HCT116 (cell line): ENCODE measurements around the gene TMTC1.

Source experiments
- CEBPB ChIP-seq: IDR thresholded peaks from 2 replicates; pipeline ENCODE4 v1.6.1; 2012; ENCODE audit warnings: low read depth
- EZH2 ChIP-seq: fragments of 200-600 bp; sonication (generic); IDR thresholded peaks from 2 replicates; pipeline ENCODE4 v1.6.1; 2017; ENCODE audit warnings: antibody characterized with exemption, mixed run types
- EZH2phosphoT487 ChIP-seq: fragments of 200-600 bp; IDR thresholded peaks from 2 replicates; pipeline ENCODE4 v1.6.1; 2018; ENCODE audit warnings: antibody characterized with exemption, borderline replicate concordance
- MAX ChIP-seq: IDR thresholded peaks from 2 replicates; pipeline ENCODE4 v1.6.1; 2012
- POLR2A ChIP-seq: IDR thresholded peaks from 2 replicates; pipeline ENCODE4 v1.7.0; 2011; ENCODE audit warnings: borderline replicate concordance; ENCODE audit not compliant: insufficient read depth, insufficient read length; ENCODE audit errors: extremely low read depth
- POLR2AphosphoS5 ChIP-seq: IDR thresholded peaks from 2 replicates; pipeline ENCODE4 v1.6.1; 2011; ENCODE audit warnings: mild to moderate bottlenecking, low read depth, low read length, moderate library complexity
- SIN3A ChIP-seq: IDR thresholded peaks from 2 replicates; pipeline ENCODE4 v1.6.1; 2012; ENCODE audit warnings: low read depth
- SP1 ChIP-seq: IDR thresholded peaks from 2 replicates; pipeline ENCODE4 v1.6.1; 2012; ENCODE audit warnings: low read depth
- TCF7L2 ChIP-seq: IDR thresholded peaks from 2 replicates; pipeline ENCODE4 v1.7.0; 2011; ENCODE audit warnings: borderline replicate concordance, inconsistent platforms; ENCODE audit not compliant: insufficient read depth, insufficient read length; ENCODE audit errors: extremely low read depth
- ZFX ChIP-seq: fragments of 450-650 bp; IDR thresholded peaks from 2 replicates; pipeline ENCODE4 v1.6.1; 2017
- ZNF274 ChIP-seq: fragments of 200-500 bp; sonication (Bioruptor generic); IDR thresholded peaks from 2 replicates; pipeline ENCODE4 v1.6.1; 2014; ENCODE audit warnings: mild to moderate bottlenecking, low read depth, low read length, inconsistent platforms
- TF ChIP-seq, protein P1 (sequence below), 3 experiments: fragments of 200-600 bp in 1 of 3; sonication (generic) in 1 of 3; IDR thresholded peaks in 2 of 3; conservative IDR thresholded peaks in 1 of 3; 2 replicates each; pipeline ENCODE4 v1.5.1; 2012 to 2017; ENCODE audit warnings: low read depth in 2 of 3, low read length in 2 of 3, antibody characterized with exemption in 1 of 3, borderline replicate concordance in 1 of 3, control low read depth in 1 of 3, mild to moderate bottlenecking in 1 of 3, mixed read lengths in 1 of 3, mixed run types in 1 of 3, moderate library complexity in 1 of 3; ENCODE audit not compliant: insufficient read depth in 1 of 3

GRCh38 chr12:29728030-29728429, 55.7 kb downstream of the TMTC1 start:
- TF ChIP-seq MAX (no peak), POLR2A (no peak), EZH2 (no peak), SIN3A (no peak), ZNF274 (no peak), SP1 (no peak), ZFX (no peak), POLR2AphosphoS5 (no peak), EZH2phosphoT487 (no peak), TCF7L2 (no peak), CEBPB (no peak)
- TF ChIP-seq, protein P1, sequence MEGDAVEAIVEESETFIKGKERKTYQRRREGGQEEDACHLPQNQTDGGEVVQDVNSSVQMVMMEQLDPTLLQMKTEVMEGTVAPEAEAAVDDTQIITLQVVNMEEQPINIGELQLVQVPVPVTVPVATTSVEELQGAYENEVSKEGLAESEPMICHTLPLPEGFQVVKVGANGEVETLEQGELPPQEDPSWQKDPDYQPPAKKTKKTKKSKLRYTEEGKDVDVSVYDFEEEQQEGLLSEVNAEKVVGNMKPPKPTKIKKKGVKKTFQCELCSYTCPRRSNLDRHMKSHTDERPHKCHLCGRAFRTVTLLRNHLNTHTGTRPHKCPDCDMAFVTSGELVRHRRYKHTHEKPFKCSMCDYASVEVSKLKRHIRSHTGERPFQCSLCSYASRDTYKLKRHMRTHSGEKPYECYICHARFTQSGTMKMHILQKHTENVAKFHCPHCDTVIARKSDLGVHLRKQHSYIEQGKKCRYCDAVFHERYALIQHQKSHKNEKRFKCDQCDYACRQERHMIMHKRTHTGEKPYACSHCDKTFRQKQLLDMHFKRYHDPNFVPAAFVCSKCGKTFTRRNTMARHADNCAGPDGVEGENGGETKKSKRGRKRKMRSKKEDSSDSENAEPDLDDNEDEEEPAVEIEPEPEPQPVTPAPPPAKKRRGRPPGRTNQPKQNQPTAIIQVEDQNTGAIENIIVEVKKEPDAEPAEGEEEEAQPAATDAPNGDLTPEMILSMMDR (IDR thresholded peaks at IDR 0.05 in 2 of 3, conservative IDR thresholded peaks at IDR 0.05 in 1 of 3; ENCODE audit: borderline replicate concordance in 1 of 3, insufficient read depth in 1 of 3, low read depth in 2 of 3, low read length in 2 of 3) = no peak
